ENCODE measurements around the gene FPR2.

Gene FPR2

GRCh38 chr19:51809787-51810186, 48.8 kb downstream of the FPR2 start:
- TF ChIP-seq CTCF (IDR thresholded peaks at IDR 0.05; ENCODE audit: low read depth, low read length, missing control alignments) = no peak
- H3K4me3 ChIP-seq (replicated peaks; ENCODE audit: low read depth, low read length) = no peak overlapping the region
- no peak for DNase-seq (ENCODE audit: extremely low read depth, low read depth)

DNA sequence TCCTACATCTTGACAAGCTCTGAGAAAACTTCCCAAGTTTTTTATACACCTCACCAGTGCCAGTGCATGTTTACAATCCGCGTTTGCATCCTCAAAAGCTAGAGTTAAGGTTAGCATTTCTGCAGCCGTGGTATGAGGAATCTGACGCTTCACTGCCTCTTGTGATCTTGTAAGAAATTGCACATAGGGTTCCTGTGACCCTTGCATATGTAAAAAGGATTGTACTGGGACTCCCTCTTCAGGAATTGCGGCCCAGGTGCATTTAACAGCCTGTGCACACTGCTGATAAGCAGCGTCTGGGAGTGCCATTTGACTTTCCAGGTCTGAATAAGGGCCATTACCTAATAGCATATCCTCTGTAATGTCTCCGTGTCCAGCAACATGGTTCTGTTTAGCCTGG, 49.2 kb downstream of the FPR2 start:
- no peak for DNase-seq (ENCODE audit: extremely low read depth, low read depth)

GRCh38 chr19:51811344-51811743, 50.4 kb downstream of the FPR2 start:
- no peak overlapping the region for H3K4me3 ChIP-seq (replicated peaks; ENCODE audit: low read depth, low read length)
- no peak for TF ChIP-seq CTCF (IDR thresholded peaks at IDR 0.05; ENCODE audit: low read depth, low read length, missing control alignments)
- no peak for DNase-seq (ENCODE audit: extremely low read depth, low read depth)

More for the DNA sequence above, 49.2 kb downstream of the FPR2 start:
- no peak overlapping the region for H3K4me3 ChIP-seq (replicated peaks; ENCODE audit: low read depth, low read length)
- TF ChIP-seq CTCF (IDR thresholded peaks at IDR 0.05; ENCODE audit: low read depth, low read length, missing control alignments) = no peak

- no peak for TF ChIP-seq CTCF (IDR thresholded peaks at IDR 0.05; ENCODE audit: low read depth, low read length, missing control alignments)
- no peak for DNase-seq (ENCODE audit: extremely low read depth, low read depth)
- H3K4me3 ChIP-seq (replicated peaks; ENCODE audit: low read depth, low read length) = no peak overlapping the region
Observed at GRCh38 chr19:51815043-51815442, 54.1 kb downstream of the FPR2 start.

GRCh38 chr19:51816711-51817110, 55.7 kb downstream of the FPR2 start:
- TF ChIP-seq CTCF (IDR thresholded peaks at IDR 0.05; ENCODE audit: low read depth, low read length, missing control alignments) = no peak
- no peak overlapping the region for H3K4me3 ChIP-seq (replicated peaks; ENCODE audit: low read depth, low read length)
- no peak for DNase-seq (ENCODE audit: extremely low read depth, low read depth)

GRCh38 chr19:51820011-51820410, 59.0 kb downstream of the FPR2 start:
- H3K4me3 ChIP-seq (replicated peaks; ENCODE audit: low read depth, low read length) = no peak overlapping the region
- TF ChIP-seq CTCF (IDR thresholded peaks at IDR 0.05; ENCODE audit: low read depth, low read length, missing control alignments) = no peak
- no peak for DNase-seq (ENCODE audit: extremely low read depth, low read depth)
